NCI-H1417 (cell line): ENCODE measurements around the gene CLCN6.

Source experiments
- DNase-seq, 3 experiments: peaks; one replicate each; lab custom pipeline; 2025; lab: John Stamatoyannopoulos, UW

Gene CLCN6

DNA sequence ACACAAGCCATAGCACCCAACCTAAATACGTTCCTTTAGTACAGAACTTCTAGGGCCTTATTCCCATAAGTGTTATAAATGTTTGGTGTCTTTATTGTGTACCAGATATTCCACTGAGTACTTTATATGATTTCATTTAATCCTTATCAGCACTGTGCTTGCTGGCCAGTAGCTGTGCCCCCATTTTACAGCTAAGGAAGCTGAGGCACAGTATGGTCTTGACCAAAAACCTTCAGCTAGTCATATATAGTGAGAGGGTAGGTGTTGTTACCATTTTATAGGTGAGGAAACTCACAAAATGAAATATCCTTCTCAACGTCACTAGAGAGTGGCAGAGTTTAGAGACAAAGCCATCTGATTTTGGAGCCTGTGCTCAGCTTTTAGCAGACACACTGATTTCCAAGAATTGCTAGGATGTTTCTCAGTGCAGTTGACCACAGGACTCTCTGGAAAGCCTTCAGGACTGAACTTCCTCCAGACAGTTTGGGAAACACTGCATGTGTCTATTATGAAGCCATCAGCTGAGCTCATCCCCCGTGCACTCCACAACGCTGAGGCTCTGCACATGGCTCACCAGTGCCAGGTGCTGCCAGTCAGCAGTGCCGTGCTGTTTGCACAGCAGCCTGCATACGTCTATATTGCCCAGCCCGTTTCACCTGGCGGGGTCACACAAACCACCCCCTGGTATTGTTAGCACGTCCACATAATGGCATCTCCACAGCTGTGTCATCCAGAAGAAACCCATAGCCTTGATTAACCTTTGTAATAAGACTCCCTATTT, 26.1 kb downstream of the CLCN6 start:
- peak in 2 of 3 experiments; percentile 55 to 82 for DNase-seq

DNA sequence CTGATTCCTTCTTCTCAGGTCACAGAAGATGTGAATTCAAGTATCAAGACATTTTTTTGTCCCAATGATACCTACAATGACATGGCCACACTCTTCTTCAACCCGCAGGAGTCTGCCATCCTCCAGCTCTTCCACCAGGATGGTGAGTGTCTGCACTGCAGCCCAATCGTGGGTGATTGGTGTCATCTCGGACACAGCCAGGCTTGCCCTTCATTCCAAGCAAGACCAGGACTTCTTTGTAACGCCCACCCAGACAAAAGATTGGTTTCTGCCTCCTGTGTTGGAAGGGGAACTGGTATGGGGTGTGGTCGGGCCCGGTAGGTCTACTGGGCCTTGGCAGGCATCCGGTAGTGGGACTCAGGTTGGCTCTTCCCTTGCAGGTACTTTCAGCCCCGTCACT, 27.5 kb downstream of the CLCN6 start:
- no peak for DNase-seq

DNA sequence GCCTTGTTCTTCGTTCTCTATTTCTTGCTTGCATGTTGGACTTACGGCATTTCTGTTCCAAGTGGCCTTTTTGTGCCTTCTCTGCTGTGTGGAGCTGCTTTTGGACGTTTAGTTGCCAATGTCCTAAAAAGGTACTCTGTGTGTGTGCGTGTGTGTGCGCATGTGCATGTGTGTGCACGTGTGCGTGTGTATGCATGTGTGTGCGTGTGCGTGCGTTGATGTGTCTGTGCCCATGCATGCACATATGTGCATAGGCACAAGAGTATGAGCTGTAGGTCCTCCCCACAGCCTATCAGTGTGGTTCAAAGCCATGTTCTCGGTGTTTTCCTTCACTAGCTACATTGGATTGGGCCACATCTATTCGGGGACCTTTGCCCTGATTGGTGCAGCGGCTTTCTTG, 27.9 kb downstream of the CLCN6 start:
- no peak for DNase-seq

DNA sequence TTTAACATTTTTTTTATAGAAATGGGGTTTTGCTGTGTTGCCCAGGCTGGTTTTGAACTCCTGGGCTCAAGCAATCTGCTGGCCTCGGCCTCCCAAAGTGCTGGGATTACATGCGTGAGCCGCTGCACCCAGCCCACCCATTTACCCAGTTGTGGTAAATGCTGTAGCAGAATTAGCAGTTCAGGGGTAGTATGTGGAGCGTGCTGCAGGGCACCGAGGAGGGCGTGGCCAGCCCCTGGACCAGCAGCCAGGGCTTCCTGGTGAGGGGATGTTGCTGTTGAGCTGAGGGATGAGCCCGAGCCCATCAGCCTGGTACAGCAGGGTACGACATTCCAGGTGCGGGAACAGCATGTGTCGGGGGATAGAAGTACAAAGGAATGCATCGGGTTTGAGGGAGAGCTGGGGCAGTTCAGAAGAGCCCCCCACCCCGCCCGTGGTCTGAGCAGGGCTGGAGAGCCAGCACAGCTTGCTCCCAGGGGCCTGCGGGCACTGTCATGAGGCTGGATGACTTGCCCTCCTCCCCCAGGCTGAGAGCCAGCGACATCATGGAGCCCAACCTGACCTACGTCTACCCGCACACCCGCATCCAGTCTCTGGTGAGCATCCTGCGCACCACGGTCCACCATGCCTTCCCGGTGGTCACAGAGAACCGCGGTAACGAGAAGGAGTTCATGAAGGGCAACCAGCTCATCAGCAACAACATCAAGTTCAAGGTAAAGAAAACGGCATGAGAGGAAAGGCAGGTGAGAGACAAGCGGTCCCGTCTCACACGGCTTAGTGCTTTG, 29.6 kb downstream of the CLCN6 start:
- DNase-seq: no peak

DNA sequence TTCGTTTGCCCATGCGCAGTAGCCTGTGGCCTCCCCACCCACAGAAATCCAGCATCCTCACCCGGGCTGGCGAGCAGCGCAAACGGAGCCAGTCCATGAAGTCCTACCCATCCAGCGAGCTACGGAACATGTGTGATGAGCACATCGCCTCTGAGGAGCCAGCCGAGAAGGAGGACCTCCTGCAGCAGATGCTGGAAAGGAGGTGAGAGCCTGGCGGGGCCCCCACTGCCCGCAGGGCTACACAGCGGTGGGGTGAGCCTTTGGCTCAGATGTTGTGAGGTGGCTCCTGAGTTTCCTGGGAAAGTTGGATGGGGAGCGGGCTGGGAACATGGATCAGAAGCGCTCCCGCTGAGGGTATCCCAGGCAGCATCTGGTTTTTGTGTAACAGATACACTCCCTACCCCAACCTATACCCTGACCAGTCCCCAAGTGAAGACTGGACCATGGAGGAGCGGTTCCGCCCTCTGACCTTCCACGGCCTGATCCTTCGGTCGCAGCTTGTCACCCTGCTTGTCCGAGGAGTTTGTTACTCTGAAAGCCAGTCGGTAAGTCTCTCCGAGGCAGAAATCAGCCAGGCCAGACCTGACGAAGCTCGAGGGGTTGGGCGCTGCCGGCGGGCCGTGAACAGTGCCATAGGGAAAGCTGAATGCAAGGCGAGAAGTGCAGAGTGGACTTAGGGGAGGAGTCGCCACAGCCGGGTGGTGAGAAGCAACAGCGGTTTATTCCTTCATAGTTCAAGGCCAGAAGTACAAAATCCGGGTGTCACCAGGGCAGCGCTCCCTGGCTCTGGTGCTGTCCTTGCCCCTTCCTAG, 31.2 kb downstream of the CLCN6 start:
- DNase-seq: no peak

DNA sequence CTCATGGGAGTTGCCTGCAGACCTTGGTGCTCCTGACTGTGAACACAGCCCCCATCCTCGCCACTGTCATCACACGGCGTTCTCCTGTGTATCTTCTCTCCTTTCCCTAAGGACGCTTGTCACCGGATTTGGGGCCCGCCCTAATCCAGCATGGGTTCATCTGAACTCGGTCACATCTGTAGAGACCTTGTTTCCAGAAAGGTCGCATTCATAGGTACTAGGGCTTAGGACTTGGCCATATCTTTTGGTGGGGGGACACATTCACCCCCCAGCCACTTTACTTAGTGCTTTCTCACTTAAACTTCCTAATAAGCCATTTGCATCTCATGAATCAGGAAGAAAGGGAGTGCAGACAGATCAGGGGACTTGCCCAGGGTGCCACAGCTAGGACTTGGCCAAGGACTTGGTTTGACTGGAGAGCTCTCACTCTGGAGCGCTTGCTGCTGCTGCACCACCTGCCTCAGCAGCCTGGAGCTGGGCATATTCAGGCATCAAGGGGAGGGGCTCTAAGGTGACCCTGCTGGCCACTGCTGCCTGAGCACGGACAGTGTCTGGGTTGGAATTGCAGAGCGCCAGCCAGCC, 31.9 kb downstream of the CLCN6 start:
- DNase-seq: no peak

DNA sequence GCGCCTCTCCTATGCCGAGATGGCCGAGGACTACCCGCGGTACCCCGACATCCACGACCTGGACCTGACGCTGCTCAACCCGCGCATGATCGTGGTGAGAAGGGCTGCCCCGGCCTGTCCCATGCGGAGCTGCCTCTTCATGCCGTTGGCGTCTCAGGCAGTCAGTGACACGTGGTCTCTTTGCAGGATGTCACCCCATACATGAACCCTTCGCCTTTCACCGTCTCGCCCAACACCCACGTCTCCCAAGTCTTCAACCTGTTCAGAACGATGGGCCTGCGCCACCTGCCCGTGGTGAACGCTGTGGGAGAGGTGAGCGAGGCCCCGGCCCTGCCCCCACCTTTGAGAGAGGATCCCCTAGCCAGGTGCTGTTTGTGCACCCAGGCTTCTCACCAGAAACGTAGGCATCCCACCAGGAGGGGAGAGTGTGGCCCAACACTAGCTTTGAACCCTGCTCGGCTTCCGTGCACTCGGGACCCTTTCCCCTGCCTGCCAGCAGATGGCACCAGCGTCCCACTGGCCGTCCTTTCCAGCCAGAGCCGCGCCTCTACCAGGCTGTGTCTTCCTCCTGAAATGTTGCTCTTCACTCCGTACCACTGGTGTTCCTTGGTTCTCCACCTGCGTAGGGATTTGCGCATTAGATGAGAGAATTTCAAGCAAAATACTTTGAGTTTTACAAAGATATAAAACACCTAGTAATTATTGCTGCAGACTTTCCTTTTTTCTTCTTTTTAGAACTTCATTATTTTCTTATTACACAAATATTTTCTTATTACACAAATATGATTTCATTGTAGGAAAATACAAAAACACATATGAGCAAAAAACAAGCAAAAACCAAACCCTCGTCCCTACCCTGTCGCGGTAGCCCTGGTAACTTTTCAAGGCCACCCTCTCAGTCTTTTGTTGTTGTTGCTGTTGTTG, 32.6 kb downstream of the CLCN6 start:
- DNase-seq: peak; percentile 21 to 70 (median 59)

DNA sequence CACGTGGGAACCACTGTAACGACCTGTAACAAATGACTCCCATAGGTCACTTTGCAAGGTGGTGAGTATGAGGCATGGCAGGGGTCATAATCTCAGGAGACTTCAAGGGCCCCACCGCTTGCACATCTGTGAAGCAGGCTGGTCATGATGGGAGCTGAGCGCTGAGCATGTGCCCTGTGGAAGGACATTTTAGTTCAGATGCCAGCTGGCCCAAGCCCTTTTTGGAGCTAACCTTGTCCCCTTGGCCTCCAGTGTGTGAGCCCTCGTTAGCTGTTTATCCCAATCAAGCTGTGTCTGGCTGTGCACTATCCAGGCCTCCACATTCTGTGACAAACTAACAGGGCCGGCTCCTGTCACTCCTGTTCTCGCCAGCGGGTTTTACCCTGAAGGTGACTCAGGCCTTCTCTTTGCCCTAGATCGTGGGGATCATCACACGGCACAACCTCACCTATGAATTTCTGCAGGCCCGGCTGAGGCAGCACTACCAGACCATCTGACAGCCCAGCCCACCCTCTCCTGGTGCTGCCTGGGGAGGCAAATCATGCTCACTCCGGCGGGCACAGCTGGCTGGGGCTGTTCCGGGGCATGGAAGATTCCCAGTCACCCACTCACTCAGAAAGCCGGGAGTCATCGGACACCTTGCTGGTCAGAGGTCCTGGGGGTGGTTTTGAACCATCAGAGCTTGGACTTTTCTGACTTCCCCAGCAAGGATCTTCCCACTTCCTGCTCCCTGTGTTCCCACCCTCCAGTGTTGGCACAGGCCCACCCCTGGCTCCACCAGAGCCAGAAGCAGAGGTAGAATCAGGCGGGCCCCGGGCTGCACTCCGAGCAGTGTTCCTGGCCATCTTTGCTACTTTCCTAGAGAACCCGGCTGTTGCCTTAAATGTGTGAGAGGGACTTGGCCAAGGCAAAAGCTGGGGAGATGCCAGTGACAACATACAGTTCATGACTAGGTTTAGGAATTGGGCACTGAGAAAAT, 34.0 kb downstream of the CLCN6 start:
- no peak for DNase-seq

DNA sequence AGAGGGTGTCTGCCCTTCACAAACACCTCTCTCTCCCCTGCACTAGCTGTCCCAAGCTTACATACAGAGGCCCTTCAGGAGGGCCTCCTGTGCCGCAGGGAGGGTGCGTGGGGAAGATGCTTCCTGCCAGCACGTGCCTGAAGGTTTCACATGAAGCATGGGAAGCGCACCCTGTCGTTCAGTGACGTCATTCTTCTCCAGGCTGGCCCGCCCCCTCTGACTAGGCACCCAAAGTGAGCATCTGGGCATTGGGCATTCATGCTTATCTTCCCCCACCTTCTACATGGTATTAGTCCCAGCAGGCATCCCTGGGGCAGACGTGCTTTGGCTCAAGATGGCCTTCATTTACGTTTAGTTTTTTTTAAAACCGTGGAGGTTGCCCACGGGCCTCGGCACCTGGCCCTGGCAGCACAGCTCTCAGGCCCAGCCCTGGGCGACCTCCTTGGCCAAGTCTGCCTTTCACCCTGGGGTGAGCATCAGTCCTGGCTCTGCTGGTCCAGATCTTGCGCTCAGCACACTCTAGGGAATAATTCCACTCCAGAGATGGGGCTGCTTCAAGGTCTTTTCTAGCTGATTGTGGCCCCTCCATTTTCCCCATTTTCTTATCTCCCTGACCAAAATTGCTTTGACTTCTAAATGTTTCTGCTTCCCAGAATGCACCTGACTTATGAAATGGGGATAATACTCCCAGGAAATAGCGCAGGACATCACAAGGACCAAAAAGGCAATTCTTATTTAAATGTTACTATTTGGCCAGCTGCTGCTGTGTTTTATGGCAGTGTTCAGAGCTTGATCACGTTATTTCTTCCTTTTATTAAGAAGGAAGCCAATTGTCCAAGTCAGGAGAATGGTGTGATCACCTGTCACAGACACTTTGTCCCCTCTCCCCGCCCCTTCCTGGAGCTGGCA, 35.5 kb downstream of the CLCN6 start:
- peak in 1 of 3 experiments; percentile 40 for DNase-seq

DNA sequence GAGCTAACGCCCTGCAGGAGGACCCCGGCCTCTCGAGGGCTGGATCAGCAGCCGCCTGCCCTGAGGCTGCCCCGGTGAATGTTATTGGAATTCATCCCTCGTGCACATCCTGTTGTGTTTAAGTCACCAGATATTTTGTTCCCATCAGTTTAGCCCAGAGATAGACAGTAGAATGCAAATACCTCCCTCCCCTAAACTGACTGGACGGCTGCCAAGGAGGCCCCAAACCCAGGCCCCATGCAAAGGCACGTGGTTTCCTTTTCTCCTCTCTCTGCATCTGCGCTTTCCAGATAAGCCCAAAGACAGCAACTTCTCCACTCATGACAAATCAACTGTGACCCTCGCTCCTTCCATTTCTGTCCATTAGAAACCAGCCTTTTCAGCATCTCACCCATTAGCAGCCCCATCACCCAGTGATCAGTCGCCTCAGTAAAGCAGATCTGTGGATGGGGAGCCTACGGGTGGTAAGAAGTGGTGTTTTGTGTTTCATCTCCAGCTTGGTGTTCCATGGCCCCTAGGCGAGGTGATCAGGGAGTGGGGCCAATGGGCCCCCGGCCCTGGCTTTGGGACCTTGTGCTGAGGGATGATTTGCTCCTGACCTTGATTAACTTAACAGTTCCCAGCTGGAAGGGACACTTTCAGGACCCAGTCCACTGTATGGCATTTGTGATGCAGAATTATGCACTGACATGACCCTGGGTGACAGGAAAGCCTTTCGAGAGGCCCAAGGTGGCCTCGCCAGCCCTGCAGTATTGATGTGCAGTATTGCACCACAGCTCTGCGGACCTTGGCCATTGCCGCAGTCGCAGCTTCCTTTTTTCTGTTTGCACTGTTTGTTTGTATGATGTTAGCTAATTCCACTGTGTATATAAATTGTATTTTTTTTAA, 36.4 kb downstream of the CLCN6 start:
- peak in 1 of 3 experiments; percentile 36 for DNase-seq

DNA sequence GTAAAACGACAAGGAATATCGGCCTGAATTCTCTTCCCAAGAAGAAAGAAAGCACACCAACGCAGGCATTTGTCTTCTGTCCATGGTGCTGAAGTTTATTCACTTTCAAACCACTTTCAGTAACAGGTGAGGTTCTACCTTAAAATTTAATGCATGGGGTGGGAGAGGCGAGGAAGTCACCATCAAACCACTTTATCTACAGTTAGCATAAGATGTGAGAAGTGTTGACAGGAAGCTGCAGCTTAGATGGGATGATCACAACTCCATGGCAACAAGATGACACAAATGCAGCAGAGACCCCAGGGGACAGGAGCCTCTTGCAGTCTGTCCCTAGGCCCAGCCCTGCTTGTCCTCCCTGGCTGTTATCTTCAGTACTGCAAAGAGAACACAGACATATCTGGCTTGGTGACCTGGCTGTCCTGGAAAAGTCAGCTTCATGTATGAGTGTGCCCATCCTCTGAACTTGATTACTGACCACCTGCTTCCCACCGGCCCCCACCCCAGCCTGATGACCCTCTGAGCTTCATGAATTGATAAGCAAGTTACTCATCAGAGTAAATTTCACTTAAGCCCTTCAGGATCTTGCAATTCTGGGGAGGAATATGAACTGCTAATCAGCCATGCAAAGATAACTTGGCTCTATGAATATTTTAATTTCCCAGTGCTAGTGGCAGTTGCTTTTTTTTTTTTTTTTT, 39.8 kb downstream of the CLCN6 start:
- peak in 1 of 3 experiments; percentile 2 for DNase-seq

DNA sequence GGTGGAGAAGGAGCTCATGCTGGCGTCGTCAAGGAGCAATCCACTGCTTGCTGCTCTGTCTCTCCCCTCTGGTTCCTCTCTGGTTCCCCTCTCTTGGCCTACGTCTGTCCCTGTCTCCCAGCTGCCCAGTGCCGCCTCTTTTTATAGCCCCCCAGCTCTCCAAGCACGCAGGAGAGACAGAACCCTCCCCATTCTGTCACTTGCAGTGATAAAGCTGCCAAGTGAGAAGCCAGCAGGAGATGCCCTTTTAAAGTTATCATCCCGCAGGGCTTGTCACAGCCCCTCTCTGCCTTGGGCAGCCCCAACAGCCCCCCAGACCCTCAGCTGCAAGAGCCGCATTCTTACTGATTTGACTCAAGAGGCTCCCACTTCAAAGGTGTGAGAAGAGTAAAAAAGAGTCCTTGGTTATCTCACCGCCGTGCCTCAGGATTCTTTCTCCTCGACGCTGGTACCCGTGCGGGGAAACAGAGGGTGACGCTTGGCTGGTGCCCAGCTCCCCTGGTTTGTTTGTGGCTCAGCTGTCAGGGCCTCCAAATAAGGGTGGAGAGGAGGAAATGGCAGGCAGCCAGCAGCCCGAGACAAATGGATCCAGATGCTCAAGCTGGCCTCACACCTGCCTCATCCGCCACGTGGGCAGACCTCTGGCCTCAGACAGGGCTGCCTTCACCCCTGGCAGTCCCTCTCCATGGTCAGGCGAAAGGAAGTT, 41.8 kb downstream of the CLCN6 start, which contains the start of gene NPPA:
NPPA (minus strand) TSS at position 117 of the 706 bp plus-strand sequence; CDS start at position 18, 99 bp downstream.
- DNase-seq: peak; percentile 78 to 96 (median 89)

DNA sequence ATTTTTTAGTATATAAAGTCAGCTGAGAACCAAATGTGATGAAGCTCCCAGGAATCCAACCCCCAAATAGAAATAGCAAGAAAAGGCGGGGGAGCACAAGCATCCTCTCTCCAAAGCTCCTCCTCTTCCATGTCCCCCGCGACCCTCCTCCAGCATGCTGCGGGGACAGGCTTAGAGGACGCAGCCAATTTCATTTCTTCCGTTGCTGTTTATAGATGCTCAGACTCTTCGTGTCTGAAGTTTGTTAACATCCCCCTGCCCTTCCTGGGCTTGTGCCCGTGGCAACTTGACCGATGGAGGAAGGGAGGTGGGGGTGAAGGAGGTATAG, 42.3 kb downstream of the CLCN6 start:
- DNase-seq: no peak

DNA sequence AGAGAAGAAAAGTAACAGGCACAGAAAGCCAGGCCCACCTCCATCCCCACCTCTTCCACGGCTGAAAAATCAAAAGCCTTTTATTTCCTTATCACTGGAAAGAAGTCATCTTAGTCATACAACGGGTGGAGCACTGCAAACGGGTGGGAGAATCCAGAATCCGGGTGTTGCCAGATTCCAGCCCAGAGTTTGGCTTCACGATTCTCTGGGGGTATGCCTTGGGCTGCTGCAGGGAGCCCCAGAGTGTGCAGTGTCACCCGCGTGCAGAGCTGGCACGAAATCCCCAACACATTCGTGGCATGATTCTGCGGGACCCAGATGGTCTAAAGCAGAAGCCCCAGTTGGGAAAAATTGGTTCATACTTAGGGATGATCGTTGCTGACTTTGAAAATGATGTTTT, 44.2 kb downstream of the CLCN6 start:
- DNase-seq: no peak

DNA sequence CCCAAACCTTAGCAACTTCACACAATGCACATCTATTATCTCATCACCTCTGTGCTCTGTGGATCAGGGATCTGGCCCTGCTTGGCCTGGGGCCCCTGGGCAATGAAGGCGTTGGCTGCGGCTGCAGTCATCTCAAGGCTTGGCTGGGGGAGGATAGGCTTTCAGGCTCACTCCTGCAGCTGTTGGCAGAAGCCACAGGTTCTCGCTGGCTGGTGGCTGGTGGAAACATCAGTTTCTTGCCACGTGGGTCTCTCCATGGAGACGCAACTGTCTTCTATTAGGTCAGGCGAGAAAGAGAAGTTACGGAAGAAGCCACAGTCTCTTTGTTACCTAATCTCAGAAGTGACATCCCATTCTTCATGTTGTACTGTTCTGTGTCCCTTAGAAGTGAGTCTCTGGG, 45.2 kb downstream of the CLCN6 start:
- DNase-seq: no peak

DNA sequence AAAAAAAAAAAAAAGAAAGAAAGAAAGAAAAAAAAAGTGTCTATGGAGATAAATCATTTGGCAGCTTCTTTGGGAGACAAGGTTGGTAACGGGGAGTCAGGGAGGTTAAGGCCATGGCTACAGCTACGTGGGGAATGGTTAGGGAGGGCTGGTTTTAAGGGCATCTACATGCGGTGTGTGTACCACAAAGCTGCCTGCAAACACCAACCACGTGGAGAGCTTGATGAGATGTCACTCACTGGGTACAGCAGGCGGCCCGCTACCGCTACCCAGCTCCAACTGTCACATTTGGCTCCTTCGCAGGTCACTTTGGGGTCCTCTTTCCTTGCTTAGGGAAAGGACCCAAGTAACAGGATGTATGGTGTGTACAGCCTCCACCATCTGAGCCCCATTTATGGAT, 48.5 kb downstream of the CLCN6 start:
- DNase-seq: no peak
